Inflammatory macrophage treated with lipopolysaccharide for 1 hour (primary cell): ENCODE results near the gene RUBCNL.
A peak's percentile ranks its signal among the peaks of the same experiment; 100 is the strongest.

Experiments
- DNase-seq, 2 donors: peaks; one replicate each; pipeline ENCODE4 v3.0.0-alpha.2; 2020 to 2022

The RUBCNL gene

GRCh38 chr13:46339035-46339666, 47.9 kb downstream of the RUBCNL start:
- DNase-seq = peak; percentile 91 to 95

GRCh38 chr13:46337700-46338099, 49.4 kb downstream of the RUBCNL start:
- no peak for DNase-seq

- DNase-seq = peak in 1 of 2 donors; percentile 41
Observed at GRCh38 chr13:46334035-46334822, 52.8 kb downstream of the RUBCNL start.

- no peak for DNase-seq
Observed at GRCh38 chr13:46332772-46333171, 54.3 kb downstream of the RUBCNL start.

GRCh38 chr13:46329624-46330023, 57.4 kb downstream of the RUBCNL start:
- DNase-seq = no peak

GRCh38 chr13:46327246-46327645, 59.8 kb downstream of the RUBCNL start:
- no peak for DNase-seq

GRCh38 chr13:46324976-46325375, 62.1 kb downstream of the RUBCNL start:
- no peak for DNase-seq

- peak; percentile 75 to 91 for DNase-seq
Observed at GRCh38 chr13:46321494-46322225, 65.4 kb downstream of the RUBCNL start.

GRCh38 chr13:46320821-46321220, 66.2 kb downstream of the RUBCNL start:
- no peak for DNase-seq

GRCh38 chr13:46320406-46320805, 66.6 kb downstream of the RUBCNL start:
- DNase-seq = peak; percentile 56 to 61

- DNase-seq = peak; percentile 29 to 51
Observed at GRCh38 chr13:46318986-46319385, 68.1 kb downstream of the RUBCNL start.

GRCh38 chr13:46317120-46317519, 69.9 kb downstream of the RUBCNL start:
- DNase-seq = peak in 1 of 2 donors; percentile 42

GRCh38 chr13:46315491-46316075, 71.5 kb downstream of the RUBCNL start:
- no peak for DNase-seq

GRCh38 chr13:46315036-46315435, 72.0 kb downstream of the RUBCNL start:
- DNase-seq = no peak

- DNase-seq = no peak
Observed at GRCh38 chr13:46314587-46314986, 72.5 kb downstream of the RUBCNL start.

- peak in 1 of 2 donors; percentile 69 for DNase-seq
Observed at GRCh38 chr13:46313432-46314257, 73.4 kb downstream of the RUBCNL start.

- DNase-seq = peak; percentile 55 to 56
Observed at GRCh38 chr13:46313024-46313423, 74.0 kb downstream of the RUBCNL start.

GRCh38 chr13:46311217-46311616, 75.8 kb downstream of the RUBCNL start:
- DNase-seq = no peak

- no peak for DNase-seq
Observed at GRCh38 chr13:46310066-46310465, 77.0 kb downstream of the RUBCNL start.

GRCh38 chr13:46307554-46307953, 79.5 kb downstream of the RUBCNL start:
- peak in 1 of 2 donors; percentile 71 for DNase-seq

GRCh38 chr13:46304546-46304945, 82.5 kb downstream of the RUBCNL start:
- DNase-seq = no peak

- peak; percentile 63 to 80 for DNase-seq
Observed at GRCh38 chr13:46303742-46304385, 83.2 kb downstream of the RUBCNL start.
